ENCODE measurements around the gene KRT4.

KRT4 gene

GRCh38 chr12:52836491-52837412 is 22.8 kb upstream of the KRT4 start:
- DNase-seq (ENCODE audit: low read depth, low spot score) = no peak

DNA sequence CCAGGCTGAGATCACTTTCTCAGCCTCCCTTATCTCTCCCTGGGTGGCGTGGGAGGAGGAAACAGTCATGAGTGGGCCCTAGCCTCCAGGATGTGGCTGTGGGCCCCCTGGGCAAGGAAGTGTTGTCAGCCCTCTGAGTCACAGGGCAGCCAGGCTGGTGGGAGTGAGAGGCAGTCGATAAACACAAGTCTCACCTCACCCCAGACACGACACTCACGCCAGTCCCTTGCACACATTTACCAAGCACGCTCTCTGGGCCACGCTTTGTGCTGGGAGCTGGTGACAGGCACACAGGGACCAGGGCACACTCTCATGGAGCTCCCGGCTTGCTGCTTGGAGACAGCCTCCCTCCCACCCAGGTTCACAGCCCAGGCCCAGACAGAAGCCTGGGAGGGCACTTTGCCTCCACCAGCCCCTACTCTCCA is 22.1 kb upstream of the KRT4 start:
- DNase-seq (ENCODE audit: low read depth, low spot score) = peak; percentile 14

DNA sequence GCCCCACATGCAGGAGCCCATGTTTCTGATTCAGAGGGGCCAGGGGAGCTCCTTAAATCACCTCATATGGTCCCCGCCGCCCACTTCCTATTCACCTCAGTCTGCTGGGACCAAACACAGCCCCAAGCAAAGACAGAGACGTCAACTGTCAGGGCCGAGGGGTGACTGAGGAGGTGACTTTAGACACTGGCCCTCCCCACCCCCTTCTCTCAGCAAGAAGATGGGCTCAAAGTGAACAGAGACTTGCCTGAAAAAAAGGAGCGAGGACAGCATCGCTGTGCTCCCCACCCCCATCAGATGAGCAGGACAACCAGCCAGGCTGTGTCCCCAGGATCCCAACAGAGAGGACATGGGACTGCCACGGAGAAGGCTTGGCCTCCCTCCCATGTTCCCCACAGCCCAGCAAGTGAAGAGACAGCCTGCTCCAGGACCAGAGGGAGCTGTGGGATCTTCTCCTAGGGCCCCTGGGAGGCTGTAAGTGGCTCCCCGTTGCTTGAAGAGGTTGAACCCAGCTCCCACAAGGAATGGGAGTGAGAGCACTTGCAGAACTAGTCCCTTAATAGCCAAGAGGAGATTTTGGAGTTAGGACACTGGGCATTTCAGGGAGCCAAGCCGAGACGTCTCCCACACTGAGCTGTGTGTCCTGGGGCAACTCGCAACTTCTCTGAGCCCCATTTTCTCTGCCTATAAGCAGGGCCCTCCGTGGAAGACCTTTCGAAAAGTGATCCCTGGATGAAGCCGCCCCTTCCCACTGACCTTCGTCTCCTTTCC is 21.5 kb upstream of the KRT4 start:
- DNase-seq (ENCODE audit: low read depth, low spot score) = no peak

- no peak for DNase-seq (ENCODE audit: low read depth, low spot score)
Measured at GRCh38 chr12:52834727-52835001, 20.7 kb upstream of the KRT4 start.

GRCh38 chr12:52833922-52834726 is 20.2 kb upstream of the KRT4 start, which contains the start of gene KRT79:
Gene KRT79 (minus strand): TSS chr12:52834311. CDS start chr12:52834260, 51 bp downstream.
- no peak for DNase-seq (ENCODE audit: low read depth, low spot score)

DNA sequence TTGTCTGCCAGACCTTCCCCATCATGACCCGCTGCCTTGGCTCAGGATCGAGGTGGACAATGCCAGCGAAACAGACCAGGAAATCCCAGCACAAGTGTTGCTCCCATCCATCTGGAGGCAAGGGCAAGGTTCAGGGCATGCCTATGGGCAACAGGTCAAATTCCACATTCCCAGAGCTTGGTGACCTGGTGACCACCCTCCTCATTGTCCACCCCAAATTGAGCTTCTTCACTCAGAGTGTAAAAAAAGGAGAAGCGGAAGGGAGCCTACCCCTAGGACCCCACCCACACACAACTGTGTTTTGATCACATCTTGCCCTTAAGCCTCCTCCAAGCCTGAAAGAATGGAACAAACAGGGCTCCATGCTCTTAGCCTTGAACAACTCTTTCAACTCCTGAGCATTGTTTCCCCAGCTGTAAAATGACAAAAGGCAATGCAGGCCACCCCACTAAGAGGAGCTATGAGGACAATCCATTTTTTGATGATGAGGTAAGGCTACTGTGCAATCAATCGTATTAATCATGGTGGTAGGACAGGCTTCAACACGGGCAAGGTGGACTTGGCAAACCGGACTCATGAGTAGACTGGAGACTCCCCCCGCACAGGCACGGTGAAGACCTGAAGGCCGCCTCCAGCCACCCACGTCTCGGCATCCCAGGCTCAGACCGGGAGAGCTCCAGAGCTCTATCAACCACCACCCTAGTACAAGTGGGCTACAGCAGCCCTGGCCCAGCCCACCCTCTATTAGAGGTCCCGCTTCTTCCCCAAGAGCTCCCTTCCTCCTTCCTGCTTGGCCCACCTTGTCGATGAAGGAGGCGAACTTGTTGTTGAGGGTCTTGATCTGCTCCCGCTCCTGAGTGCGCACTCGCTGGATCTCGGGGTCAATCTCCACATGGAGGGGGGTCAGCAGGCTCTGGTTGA is 19.3 kb upstream of the KRT4 start:
- DNase-seq (ENCODE audit: low read depth, low spot score) = no peak

DNA sequence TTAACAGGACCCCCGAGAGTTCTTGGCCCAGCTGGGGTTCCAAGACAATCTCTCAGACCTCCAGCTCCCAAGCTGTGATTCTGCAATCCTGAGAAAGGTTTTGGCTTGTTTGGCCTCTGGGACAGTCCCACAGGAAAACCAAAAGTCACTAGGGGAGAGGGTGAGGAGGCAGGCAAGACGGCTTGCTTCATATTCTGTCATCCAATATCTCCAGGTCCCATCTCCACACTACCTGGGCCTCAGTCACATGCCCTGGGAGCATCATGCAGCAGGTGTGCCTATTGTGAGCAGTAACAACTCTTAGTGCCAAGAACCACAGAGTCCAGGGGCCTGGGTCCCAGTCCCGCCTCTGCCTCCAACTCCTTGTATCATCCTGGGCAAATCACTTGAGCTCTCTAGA is 18.5 kb upstream of the KRT4 start:
- DNase-seq (ENCODE audit: low read depth, low spot score) = no peak

DNA sequence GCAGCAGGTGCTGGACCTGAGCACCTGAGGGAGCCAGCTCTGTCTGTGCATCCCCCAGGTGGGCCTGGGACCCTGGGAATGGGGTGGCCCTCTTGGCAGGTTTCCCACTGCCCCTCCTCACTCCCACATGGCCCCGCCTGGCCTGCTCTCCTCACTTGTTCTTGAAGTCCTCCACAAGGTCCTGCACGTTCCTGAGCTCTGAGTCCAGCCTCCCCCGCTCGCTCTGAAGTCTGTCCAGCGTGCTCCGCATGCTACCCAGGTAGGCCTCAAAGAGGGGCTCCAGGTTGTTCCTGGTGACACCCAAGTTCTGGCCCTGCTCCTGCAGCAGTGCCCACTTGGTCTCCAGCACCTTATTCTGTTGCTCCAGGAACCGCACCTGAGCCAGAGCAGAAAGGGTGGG is 17.3 kb upstream of the KRT4 start:
- no peak for DNase-seq (ENCODE audit: low read depth, low spot score)

DNA sequence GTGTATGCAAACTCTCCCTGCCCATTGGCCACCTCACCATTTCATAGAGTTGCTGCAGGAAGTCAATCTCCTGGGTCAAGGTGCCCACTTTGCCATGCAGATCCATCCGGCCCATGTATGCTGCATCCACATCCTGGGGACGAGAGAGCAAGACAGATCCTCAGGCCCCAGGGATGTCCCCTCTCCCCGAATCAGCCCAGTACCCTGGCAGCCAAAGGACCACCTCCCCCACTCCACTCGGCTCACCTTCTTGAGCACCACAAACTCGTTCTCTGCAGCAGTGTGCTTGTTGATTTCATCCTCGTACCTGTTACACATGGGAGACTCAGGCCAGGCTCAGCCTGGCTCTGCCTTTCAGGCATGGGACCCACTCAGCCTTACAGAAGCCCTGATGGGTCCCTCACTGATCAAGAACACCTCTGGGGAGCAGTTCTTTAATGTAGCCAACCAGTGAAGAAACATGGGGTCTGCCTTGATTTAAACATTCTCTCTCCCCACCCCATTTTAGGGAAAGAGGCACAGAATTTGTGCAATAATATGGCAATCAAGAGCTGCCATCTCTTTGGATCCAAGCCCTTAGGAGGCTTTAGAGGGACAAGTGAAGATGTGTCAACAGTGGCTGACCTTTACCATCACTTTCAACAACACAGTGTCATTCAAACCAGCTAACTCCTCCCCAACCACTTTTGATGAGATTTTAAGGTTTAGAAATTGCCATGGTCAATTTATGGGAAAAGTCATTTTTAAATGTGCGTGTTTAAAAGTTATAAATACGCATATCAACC is 16.3 kb upstream of the KRT4 start:
- no peak for DNase-seq (ENCODE audit: low read depth, low spot score)

- DNase-seq (ENCODE audit: low read depth, low spot score) = no peak
Measured at GRCh38 chr12:52828591-52829021, 14.7 kb upstream of the KRT4 start.

DNA sequence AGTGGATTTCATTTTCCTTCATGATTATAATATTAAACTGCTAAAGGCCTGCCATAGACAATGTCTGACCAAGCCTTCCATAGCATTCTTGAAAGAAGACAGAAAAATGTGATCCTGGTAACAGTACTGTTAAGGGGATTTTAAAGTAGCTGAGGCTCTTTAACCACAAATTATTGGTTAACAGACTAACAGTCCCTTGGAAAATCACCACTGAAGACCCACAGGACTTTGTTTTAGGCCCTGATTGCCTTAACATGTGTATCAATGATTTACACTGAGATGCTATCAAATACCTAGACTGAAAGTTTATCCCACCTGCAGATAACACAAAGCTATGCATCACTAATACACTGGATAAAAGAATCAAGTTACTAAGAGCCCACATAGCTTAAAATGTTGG is 14.2 kb upstream of the KRT4 start:
- DNase-seq (ENCODE audit: low read depth, low spot score) = no peak

- DNase-seq (ENCODE audit: low read depth, low spot score) = no peak
Measured at GRCh38 chr12:52827499-52828090, 13.7 kb upstream of the KRT4 start.

DNA sequence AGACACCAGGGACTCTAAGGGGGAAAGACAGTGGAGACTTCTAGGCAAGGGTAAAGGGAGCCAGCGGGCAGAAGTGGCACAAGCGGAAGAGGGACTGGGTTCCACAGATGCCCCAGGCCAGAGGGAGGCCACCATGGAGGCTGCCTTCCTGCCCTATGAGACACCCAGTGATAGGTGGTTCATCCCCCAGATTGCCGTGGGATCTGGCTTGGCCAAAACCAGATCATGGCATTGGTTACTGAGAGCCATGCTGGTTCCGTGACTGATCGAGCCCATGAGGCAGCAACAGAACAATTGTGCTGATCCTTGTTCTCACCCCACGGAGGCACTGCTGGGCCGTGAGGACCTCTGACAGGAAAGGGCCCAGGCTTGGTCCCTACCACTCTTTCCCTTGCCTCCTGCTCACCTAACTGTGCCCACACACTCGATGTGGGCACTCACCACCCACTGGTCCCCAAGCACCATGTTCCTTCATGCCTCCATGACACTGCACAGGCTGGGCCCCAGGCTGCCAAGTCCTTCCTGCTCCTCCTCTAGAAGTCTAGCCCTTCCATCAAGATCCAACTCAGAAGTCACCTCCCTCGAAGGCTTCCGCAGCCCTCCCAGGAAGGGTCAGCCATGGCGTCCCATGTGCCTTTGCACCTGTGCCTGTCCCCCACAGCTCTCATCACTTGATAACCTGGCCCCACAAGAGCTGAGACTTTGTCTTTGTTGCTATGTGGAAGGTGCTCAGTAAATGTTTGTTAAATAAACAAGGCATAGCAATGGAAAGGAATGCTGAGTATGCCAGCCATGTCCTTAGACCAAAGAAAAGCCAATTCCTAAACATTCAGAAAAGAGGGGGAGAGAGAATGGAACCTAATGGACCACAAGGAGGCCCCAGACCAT is 12.9 kb upstream of the KRT4 start:
- DNase-seq (ENCODE audit: low read depth, low spot score) = no peak

- DNase-seq (ENCODE audit: low read depth, low spot score) = no peak
Measured at GRCh38 chr12:52825961-52826360, 12.0 kb upstream of the KRT4 start.

- no peak for DNase-seq (ENCODE audit: low read depth, low spot score)
Measured at GRCh38 chr12:52824741-52825410, 11.0 kb upstream of the KRT4 start.

DNA sequence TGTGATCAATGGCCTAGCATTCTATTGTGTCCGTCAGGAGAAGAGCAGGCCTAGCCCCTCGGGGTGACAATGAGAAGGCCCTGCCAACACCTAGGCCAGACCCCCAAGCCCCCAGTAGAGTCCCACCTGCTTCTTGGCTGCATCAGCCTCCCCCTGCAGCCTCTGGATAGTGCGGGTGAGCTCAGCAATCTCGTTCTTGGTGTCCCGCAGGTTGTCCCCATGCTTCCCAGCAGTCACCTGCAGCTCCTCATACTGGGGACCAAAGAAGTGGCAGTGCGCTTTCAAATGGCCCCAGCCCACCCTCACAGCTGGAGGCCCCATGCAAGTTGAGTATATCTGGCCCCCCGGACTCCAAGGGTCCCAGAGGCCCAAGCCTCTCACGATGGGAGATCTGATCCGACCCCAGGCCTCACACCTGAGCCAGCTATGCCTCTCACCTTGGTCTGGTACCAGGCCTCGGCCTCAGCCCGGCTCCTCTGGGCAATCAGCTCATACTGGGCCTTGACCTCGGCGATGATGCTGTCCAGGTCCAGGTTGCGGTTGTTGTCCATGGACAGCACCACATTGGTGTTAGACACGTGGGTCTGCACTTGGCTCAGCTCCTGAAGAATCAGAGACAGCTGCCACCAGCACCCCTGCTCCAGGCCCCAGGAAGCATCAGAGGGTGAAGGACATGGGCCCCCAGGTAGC is 10.0 kb upstream of the KRT4 start:
- no peak for DNase-seq (ENCODE audit: low read depth, low spot score)

DNA sequence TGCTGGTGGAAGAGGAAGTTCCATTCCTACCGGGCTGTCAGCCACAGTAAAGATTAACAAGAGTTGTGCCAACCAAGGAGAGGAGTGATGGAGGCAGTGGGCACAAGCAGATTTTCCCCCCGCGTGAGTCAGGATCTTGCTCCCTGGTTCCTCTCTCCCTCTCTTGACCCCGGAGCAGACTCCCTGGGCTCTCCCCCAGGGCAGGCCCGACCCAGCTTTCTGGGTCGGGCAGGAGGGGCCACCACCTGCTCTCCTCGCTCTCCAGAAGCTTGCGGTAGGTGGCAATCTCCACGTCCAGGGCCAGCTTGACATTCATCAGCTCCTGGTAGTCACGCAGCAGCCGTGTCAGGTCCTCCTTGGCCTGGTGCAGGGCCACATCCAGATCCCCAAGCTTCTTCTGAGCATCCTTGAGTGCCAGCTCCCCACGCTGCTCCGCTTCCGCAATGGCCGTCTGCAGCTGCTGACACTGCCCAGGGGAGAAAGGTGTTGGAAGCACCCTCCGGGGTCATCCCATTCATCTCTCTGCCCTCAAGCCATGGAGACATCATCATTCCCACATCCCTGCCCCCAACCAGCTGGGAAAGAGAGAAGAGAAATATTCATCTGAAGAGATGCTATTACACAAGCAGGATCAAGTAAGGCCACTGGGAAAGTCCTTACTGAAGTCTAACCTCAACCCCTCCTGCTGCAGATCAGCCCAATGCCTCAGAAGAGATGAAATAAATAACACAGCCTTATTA is 9.0 kb upstream of the KRT4 start:
- no peak for DNase-seq (ENCODE audit: low read depth, low spot score)

All from activated CD4-positive, CD25-positive, alpha-beta regulatory T cell treated with anti-CD3 and anti-CD28 coated beads, Interleukin-2, amount 50 U/mL, for 16 hours (primary cell).